ENCODE results near the gene SLC8A1.

- TF ChIP-seq, protein P1, sequence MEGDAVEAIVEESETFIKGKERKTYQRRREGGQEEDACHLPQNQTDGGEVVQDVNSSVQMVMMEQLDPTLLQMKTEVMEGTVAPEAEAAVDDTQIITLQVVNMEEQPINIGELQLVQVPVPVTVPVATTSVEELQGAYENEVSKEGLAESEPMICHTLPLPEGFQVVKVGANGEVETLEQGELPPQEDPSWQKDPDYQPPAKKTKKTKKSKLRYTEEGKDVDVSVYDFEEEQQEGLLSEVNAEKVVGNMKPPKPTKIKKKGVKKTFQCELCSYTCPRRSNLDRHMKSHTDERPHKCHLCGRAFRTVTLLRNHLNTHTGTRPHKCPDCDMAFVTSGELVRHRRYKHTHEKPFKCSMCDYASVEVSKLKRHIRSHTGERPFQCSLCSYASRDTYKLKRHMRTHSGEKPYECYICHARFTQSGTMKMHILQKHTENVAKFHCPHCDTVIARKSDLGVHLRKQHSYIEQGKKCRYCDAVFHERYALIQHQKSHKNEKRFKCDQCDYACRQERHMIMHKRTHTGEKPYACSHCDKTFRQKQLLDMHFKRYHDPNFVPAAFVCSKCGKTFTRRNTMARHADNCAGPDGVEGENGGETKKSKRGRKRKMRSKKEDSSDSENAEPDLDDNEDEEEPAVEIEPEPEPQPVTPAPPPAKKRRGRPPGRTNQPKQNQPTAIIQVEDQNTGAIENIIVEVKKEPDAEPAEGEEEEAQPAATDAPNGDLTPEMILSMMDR (IDR thresholded peaks at IDR 0.05), result no peak
- TF ChIP-seq POLR2A (IDR thresholded peaks at IDR 0.05), result no peak
Measured at GRCh38 chr2:40406485-40407289, 45.2 kb downstream of the SLC8A1 start.

Measured in adrenal gland (tissue), 5 donors.